GM12873 (cell line): ENCODE data around the gene HSH2D.

Experiments
- TF ChIP-seq, protein P1 (sequence below): IDR thresholded peaks from 2 replicates; pipeline ENCODE4 v1.5.1; 2012; ENCODE audit warnings: low read depth, mild to moderate bottlenecking, moderate library complexity, low read length, control low read depth; ENCODE audit not compliant: insufficient read depth; ENCODE audit errors: missing control alignments

HSH2D gene

DNA sequence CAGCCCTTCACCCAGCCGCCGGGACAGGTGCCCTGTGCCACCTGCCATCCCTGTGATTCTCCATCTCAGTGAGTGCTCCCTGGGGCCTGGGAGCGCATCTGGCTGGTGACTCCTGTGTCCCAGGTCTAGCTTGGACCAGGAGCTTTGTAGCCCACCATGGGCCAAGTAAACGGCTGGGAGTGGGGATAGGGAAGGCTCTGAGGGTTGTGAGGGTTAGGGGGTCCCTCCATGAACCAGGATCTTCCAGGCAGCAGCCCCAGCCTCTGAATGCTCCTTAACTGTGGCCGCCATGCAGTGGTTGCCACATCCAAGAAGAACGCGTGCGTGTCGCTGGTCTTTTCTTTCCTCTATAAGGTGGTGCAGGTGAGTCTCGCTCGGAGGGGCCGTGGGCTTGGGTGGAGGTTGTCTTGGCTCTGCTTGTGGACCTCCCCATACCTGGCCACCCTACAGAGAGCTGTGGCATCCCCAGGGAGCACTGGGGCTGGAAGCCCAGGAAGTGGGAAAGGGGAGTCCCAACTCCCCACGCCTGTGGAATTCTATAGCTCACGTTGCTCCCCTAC lies 62.6 kb downstream of the HSH2D start:
- TF ChIP-seq, protein P1, sequence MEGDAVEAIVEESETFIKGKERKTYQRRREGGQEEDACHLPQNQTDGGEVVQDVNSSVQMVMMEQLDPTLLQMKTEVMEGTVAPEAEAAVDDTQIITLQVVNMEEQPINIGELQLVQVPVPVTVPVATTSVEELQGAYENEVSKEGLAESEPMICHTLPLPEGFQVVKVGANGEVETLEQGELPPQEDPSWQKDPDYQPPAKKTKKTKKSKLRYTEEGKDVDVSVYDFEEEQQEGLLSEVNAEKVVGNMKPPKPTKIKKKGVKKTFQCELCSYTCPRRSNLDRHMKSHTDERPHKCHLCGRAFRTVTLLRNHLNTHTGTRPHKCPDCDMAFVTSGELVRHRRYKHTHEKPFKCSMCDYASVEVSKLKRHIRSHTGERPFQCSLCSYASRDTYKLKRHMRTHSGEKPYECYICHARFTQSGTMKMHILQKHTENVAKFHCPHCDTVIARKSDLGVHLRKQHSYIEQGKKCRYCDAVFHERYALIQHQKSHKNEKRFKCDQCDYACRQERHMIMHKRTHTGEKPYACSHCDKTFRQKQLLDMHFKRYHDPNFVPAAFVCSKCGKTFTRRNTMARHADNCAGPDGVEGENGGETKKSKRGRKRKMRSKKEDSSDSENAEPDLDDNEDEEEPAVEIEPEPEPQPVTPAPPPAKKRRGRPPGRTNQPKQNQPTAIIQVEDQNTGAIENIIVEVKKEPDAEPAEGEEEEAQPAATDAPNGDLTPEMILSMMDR, result no peak

DNA sequence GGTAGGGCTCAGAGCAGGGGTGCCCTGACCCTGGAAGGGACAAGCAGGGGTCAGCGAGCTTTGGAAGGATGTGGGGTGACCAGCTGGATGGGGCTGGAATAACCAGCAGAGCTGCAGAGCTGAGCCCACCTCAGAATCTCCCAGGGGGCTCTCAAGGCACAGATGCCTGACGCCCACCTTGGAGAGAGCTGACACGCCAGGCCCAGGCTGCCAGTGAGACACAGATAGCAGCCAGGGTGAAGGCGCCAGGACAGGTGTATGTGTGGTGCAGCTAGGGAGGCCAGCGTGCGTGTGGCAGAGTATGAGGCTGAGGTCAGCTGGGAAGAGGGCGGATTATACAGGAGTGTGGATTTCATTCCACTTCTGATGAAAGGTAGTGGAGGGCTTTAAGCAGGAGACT lies 63.2 kb downstream of the HSH2D start:
- TF ChIP-seq, protein P1, result no peak

DNA sequence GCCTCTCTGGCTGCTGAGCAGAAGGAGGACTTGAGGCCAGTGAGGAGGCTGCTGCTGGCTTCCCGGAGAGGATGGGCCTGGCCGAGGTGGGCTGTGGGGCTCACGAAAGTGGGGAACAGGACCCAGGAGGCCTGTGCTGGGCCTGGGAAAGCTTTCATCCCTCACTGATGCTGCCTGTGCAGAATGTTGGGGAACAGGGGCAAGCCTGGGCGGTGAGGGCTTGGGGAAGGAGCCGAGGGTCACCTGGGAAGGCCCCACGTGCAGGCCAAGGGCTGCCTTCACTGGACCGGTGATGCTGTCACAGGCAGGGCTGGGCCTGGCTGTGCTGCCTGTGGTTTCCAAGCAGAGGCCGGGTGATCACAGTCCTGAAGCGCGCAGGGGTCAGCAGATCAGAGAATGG lies 63.6 kb downstream of the HSH2D start:
- TF ChIP-seq, protein P1, result no peak

DNA sequence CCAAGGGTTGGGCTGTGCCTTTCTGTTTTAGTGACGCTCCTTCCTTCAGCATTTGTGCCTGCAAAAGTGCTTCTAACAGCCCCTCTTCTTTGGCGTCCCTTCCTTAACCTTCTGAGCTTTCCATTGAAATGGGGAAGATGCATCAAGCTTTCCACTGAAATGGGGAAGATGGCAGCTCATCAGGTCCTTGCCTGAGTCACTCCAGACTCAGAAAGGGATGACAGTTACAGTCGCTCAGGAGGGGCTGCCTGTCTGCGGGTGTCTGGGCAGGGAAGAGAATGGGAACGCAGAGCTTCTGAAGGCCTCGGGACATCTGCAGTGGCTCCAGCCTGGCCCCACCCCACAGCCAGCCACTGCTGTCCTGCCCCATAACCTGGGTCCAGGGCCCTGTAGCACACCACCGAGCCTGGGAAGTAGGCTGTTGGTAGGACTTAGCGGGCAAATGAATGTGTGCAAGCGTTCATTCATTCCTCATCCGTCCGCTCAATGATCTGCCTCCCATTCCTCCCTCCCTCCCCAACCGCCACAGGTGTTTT lies 64.1 kb downstream of the HSH2D start:
- TF ChIP-seq, protein P1, result no peak
